Measurements from ENCODE around the gene CLPTM1. TPM values are rescaled to one million over a fixed set of nuclear protein-coding genes. Genes with fewer than 3 reads are reported as not detected.

CLPTM1 gene
- total RNA-seq, 1 donor from 2014 or later = 73.3 TPM

GRCh38 chr19:45005787-45006186, 50.6 kb downstream of the CLPTM1 start:
- intact Hi-C loops (cut with micrococcal nuclease) = no loop called here

GRCh38 chr19:45008552-45008951, 53.4 kb downstream of the CLPTM1 start:
- intact Hi-C loops (cut with micrococcal nuclease) = no loop called here

- intact Hi-C loops (cut with micrococcal nuclease) = no loop called here
These were observed 54.6 kb downstream of the CLPTM1 start for GRCh38 chr19:45009625-45010255.

GRCh38 chr19:45010306-45010705, 55.1 kb downstream of the CLPTM1 start:
- intact Hi-C loops (cut with micrococcal nuclease) = no loop called here

GRCh38 chr19:45011959-45012358, 56.8 kb downstream of the CLPTM1 start:
- intact Hi-C loops (cut with micrococcal nuclease) = no loop called here

- intact Hi-C loops (cut with micrococcal nuclease) = loop anchor here (1.0 kb wide), 1 partner anchor 171 kb away; no protein-coding TSS in a partner anchor
These were observed 61.5 kb downstream of the CLPTM1 start for GRCh38 chr19:45016388-45017314.

GRCh38 chr19:45019187-45019586, 64.0 kb downstream of the CLPTM1 start:
- intact Hi-C loops (cut with micrococcal nuclease) = no loop called here

- intact Hi-C loops (cut with micrococcal nuclease) = no loop called here
These were observed 64.9 kb downstream of the CLPTM1 start for GRCh38 chr19:45020071-45020470.

- intact Hi-C loops (cut with micrococcal nuclease) = no loop called here
These were observed 66.8 kb downstream of the CLPTM1 start for GRCh38 chr19:45021971-45022370.

- intact Hi-C loops (cut with micrococcal nuclease) = no loop called here
These were observed 67.9 kb downstream of the CLPTM1 start for GRCh38 chr19:45023048-45023447.

GRCh38 chr19:45025264-45025663, 70.1 kb downstream of the CLPTM1 start:
- intact Hi-C loops (cut with micrococcal nuclease) = no loop called here

- intact Hi-C loops (cut with micrococcal nuclease) = no loop called here
These were observed 72.2 kb downstream of the CLPTM1 start for GRCh38 chr19:45027371-45027770.

GRCh38 chr19:45030825-45031224, 75.6 kb downstream of the CLPTM1 start:
- intact Hi-C loops (cut with micrococcal nuclease) = no loop called here

- intact Hi-C loops (cut with micrococcal nuclease) = no loop called here
These were observed 77.2 kb downstream of the CLPTM1 start for GRCh38 chr19:45032421-45032820.

- intact Hi-C loops (cut with micrococcal nuclease) = no loop called here
These were observed 80.6 kb downstream of the CLPTM1 start for GRCh38 chr19:45035755-45036154.

GRCh38 chr19:45037393-45038169, 82.4 kb downstream of the CLPTM1 start:
- intact Hi-C loops (cut with micrococcal nuclease) = loop anchor here (2.0 kb wide), 2 partner anchors 39 to 83 kb away; partner anchors contain the start of genes CLPTM1 and ZNF296

GRCh38 chr19:45038931-45039893, 84.0 kb downstream of the CLPTM1 start, which contains the start of gene CLASRP:
Gene CLASRP (plus strand): TSS chr19:45039045. CDS start chr19:45040213, 1,168 bp downstream.
- intact Hi-C loops (cut with micrococcal nuclease) = loop anchor here (1.0 to 2.0 kb wide), 4 partner anchors 37 to 149 kb away; partner anchors contain the start of genes CLPTM1 and ZNF296

GRCh38 chr19:45040059-45040771, 85.0 kb downstream of the CLPTM1 start:
- intact Hi-C loops (cut with micrococcal nuclease) = no loop called here

GRCh38 chr19:45041125-45041524, 85.9 kb downstream of the CLPTM1 start:
- intact Hi-C loops (cut with micrococcal nuclease) = no loop called here

Measured in T-helper 2 cell treated with Interferon-gamma antibody and Interleukin-4, amounts not matched to agents 100 ng/mL and 5 ng/mL, for 36 hours (primary cell).